A549 (cell line): ENCODE results near the gene LMBR1. TPM values are rescaled to one million over a fixed set of nuclear protein-coding genes. Genes with fewer than 3 reads are reported as not detected.

Experiments used
- ATAC-seq, 2 experiments: fragments of 200-7000 bp in 1 of 2; fragments of >200 bp in 1 of 2; cut with Nextera tagmentation in 1 of 2; cut with Tn5 transposase in 1 of 2; 3 replicates each; pipeline versions ENCODE4 v1.8.0 to v1.9.1; 2018 to 2020; ENCODE audit warnings: mild to moderate bottlenecking in 1 of 2, moderate library complexity in 1 of 2
- CTCF ChIA-PET: fragments of 300-600 bp; sonication (Branson Sonifier 250); formaldehyde crosslinking; extraction: SDS; loops from one replicate; lab custom pipeline; 2021; ENCODE audit warnings: antibody characterized with exemption, inconsistent platforms; lab: Yijun Ruan, JAX
- POLR2A ChIA-PET: fragments of 350-600 bp; formaldehyde crosslinking; extraction: SDS; loops from one replicate; lab custom pipeline; 2021; ENCODE audit warnings: antibody characterized with exemption, inconsistent platforms; lab: Yijun Ruan, JAX
- DNase-seq, 2 experiments: peaks; one replicate each; pipeline versions ENCODE4 v3.0.0 to v3.0.0-alpha.2; 2011 to 2016; ENCODE audit warnings: low read depth in 1 of 2, low spot score in 1 of 2
- FAIRE-seq: peaks from 2 replicates; lab custom pipeline; 2011; peaks lifted over from hg19 to GRCh38; lab: Jason Lieb, UNC
- H3K27ac ChIP-seq, 2 experiments: fragments of >200 bp; sonication (Bioruptor Twin); formaldehyde crosslinking; 3 replicates each; pipeline ENCODE4 v1.5.1; 2016 to 2017
- H3K4me1 ChIP-seq: fragments of >200 bp; sonication (Bioruptor Twin); formaldehyde crosslinking; 3 replicates; pipeline ENCODE4 v1.6.1; 2016
- H3K4me2 ChIP-seq: fragments of >200 bp; sonication (Bioruptor Twin); formaldehyde crosslinking; 3 replicates; pipeline ENCODE4 v1.6.1; 2016
- H3K4me3 ChIP-seq: fragments of >200 bp; sonication (Bioruptor Twin); formaldehyde crosslinking; 3 replicates; pipeline ENCODE4 v1.5.1; 2016
- H3K9me3 ChIP-seq: fragments of >200 bp; sonication (Bioruptor Twin); formaldehyde crosslinking; 3 replicates; pipeline ENCODE4 v1.6.1; 2016
- ATOH8 ChIP-seq: fragments of 250-450 bp; sonication (Bioruptor Pico); IDR thresholded peaks from 2 replicates; pipeline ENCODE4 v1.5.0; 2020; ENCODE audit warnings: low read depth, mild to moderate bottlenecking, moderate library complexity
- BHLHE40 ChIP-seq: IDR thresholded peaks from 2 replicates; pipeline ENCODE4 v1.6.1; 2012; ENCODE audit warnings: low read depth, low read length, inconsistent platforms
- CBX2 ChIP-seq: fragments of 200-600 bp; sonication (generic); IDR thresholded peaks from 2 replicates; pipeline ENCODE4 v1.6.1; 2016; ENCODE audit warnings: low read depth, mild to moderate bottlenecking, borderline replicate concordance
- CBX8 ChIP-seq: fragments of 200-600 bp; sonication (generic); IDR thresholded peaks from 2 replicates; pipeline ENCODE4 v1.6.1; 2016
- CEBPB ChIP-seq, 2 experiments: fragments of >200 bp in 1 of 2; sonication (Bioruptor Twin) in 1 of 2; formaldehyde crosslinking in 1 of 2; IDR thresholded peaks; 2 replicates each; pipeline ENCODE4 v1.6.1; 2012 to 2016
- CHD4 ChIP-seq: fragments of 200-600 bp; sonication (generic); IDR thresholded peaks from 2 replicates; pipeline ENCODE4 v1.6.1; 2016; ENCODE audit warnings: antibody characterized with exemption, mild to moderate bottlenecking, borderline replicate concordance
- EHF ChIP-seq: fragments of 250-450 bp; sonication (Bioruptor Pico); IDR thresholded peaks from 2 replicates; pipeline ENCODE4 v1.5.0; 2020; ENCODE audit warnings: mild to moderate bottlenecking
- EP300 ChIP-seq, 2 experiments: fragments of >200 bp; sonication (Bioruptor Twin); formaldehyde crosslinking; IDR thresholded peaks; 2 replicates in 1 of 2; 3 replicates in 1 of 2; pipeline ENCODE4 v1.6.1; 2016 to 2017
- ESRRA ChIP-seq: fragments of 150-350 bp; IDR thresholded peaks from 2 replicates; pipeline ENCODE4 v1.6.1; 2014; ENCODE audit warnings: mild to moderate bottlenecking, low read length, borderline replicate concordance
- FOSB ChIP-seq: fragments of 250-450 bp; sonication (Bioruptor Pico); IDR thresholded peaks from 2 replicates; pipeline ENCODE4 v1.5.0; 2020; ENCODE audit warnings: mild to moderate bottlenecking, moderate library complexity
- FOSL2 ChIP-seq, 2 experiments: fragments of 450-650 bp in 1 of 2; fragments of >200 bp in 1 of 2; sonication (Bioruptor Twin) in 1 of 2; formaldehyde crosslinking; IDR thresholded peaks; 2 replicates each; pipeline versions ENCODE4 v1.5.0 to v1.6.1; 2016 to 2020; ENCODE audit warnings: mild to moderate bottlenecking in 1 of 2, moderate library complexity in 1 of 2
- HES2 ChIP-seq: fragments of >200 bp; sonication (Bioruptor Twin); formaldehyde crosslinking; IDR thresholded peaks from 2 replicates; pipeline ENCODE4 v1.6.1; 2016
- HOXB13 ChIP-seq: fragments of 250-450 bp; sonication (Bioruptor Pico); IDR thresholded peaks from 2 replicates; pipeline ENCODE4 v1.5.0; 2020; ENCODE audit warnings: low read depth, mild to moderate bottlenecking, moderate library complexity
- HOXB5 ChIP-seq: fragments of 250-450 bp; sonication (Bioruptor Pico); IDR thresholded peaks from 2 replicates; pipeline ENCODE4 v1.5.0; 2020; ENCODE audit warnings: mild to moderate bottlenecking, moderate library complexity
- JUN ChIP-seq, 2 experiments: fragments of >200 bp; sonication (Bioruptor Twin); formaldehyde crosslinking; IDR thresholded peaks; 2 replicates in 1 of 2; 3 replicates in 1 of 2; pipeline ENCODE4 v1.6.1; 2016 to 2017
- MAX ChIP-seq: IDR thresholded peaks from 2 replicates; pipeline ENCODE4 v1.6.1; 2012
- MAZ ChIP-seq: fragments of 150-350 bp; IDR thresholded peaks from 2 replicates; pipeline ENCODE4 v1.6.1; 2014; ENCODE audit warnings: antibody characterized with exemption, low read depth, low read length, borderline replicate concordance
- MYC ChIP-seq: IDR thresholded peaks from 2 replicates; pipeline ENCODE4 v1.6.1; 2012; ENCODE audit warnings: mild to moderate bottlenecking, inconsistent platforms, low read length, improper control_type of control experiment, borderline replicate concordance
- NFE2L2 ChIP-seq: fragments of 150-350 bp; conservative IDR thresholded peaks from 2 replicates; pipeline ENCODE4 v1.6.1; 2014; ENCODE audit warnings: low read length
- NPAS2 ChIP-seq: fragments of 250-450 bp; sonication (Bioruptor Pico); IDR thresholded peaks from 2 replicates; pipeline ENCODE4 v1.8.0; 2022; ENCODE audit warnings: mild to moderate bottlenecking, moderate library complexity, borderline replicate concordance
- NR3C1 ChIP-seq: fragments of >200 bp; sonication (Bioruptor Twin); formaldehyde crosslinking; IDR thresholded peaks from 3 replicates; pipeline ENCODE4 v1.6.1; 2017
- PHF8 ChIP-seq: fragments of 200-600 bp; sonication (generic); IDR thresholded peaks from 2 replicates; pipeline ENCODE4 v1.6.1; 2016; ENCODE audit warnings: low read depth, mild to moderate bottlenecking, antibody characterized with exemption, moderate library complexity, borderline replicate concordance
- POLR2A ChIP-seq: IDR thresholded peaks from 2 replicates; pipeline ENCODE4 v1.6.1; 2012; ENCODE audit warnings: mild to moderate bottlenecking, low read length
- RARB ChIP-seq: fragments of 250-450 bp; sonication (Bioruptor Pico); IDR thresholded peaks from 2 replicates; pipeline ENCODE4 v1.8.0; 2021; ENCODE audit warnings: mild to moderate bottlenecking, moderate library complexity
- RCOR1 ChIP-seq: fragments of 150-350 bp; IDR thresholded peaks from 2 replicates; pipeline ENCODE4 v1.6.1; 2014; ENCODE audit warnings: antibody characterized with exemption, low read length, low read depth
- RFX5 ChIP-seq: fragments of 450-650 bp; IDR thresholded peaks from 2 replicates; pipeline ENCODE4 v1.7.1; 2014; ENCODE audit warnings: antibody characterized with exemption, mild to moderate bottlenecking, moderate library complexity
- TFCP2L1 ChIP-seq: fragments of 250-450 bp; sonication (Bioruptor Pico); IDR thresholded peaks from 2 replicates; pipeline ENCODE4 v1.5.0; 2021; ENCODE audit warnings: mild to moderate bottlenecking
- TP53 ChIP-seq: fragments of 250-450 bp; sonication (Bioruptor Pico); IDR thresholded peaks from 2 replicates; pipeline ENCODE4 v1.5.0; 2021; ENCODE audit warnings: mild to moderate bottlenecking, moderate library complexity
- WGBS: methylation state at CpG from one replicate; pipeline ENCODE4 v1.1.6; 2017; ENCODE audit errors: missing lambda C conversion rate; 5-methylcytosine and 5-hydroxymethylcytosine counted together
- polyA plus RNA-seq, 4 experiments: library from polyadenylated mRNA; depleted of rRNA in 3 of 4; stranded (reverse); fragments of >200 nt; fragmentation: RNase III in 1 of 4; extraction: RNeasy Plus Mini Kit Qiagen cat#74134 plus additional on column Dnase treatment in 1 of 4; gene quantifications; 2 replicates in 3 of 4; 3 replicates in 1 of 4; pipeline ENCODE4 v1.2.3, GENCODE V29; 2011 to 2017
- TF ChIP-seq, protein P1 (sequence below): fragments of >200 bp; sonication (Bioruptor Twin); formaldehyde crosslinking; IDR thresholded peaks from 3 replicates; pipeline ENCODE4 v1.5.1; 2016
- TF ChIP-seq, protein P2 (sequence below): IDR thresholded peaks from 2 replicates; pipeline ENCODE4 v1.6.1; 2012
- TF ChIP-seq, protein P3 (sequence below): fragments of 450-650 bp; IDR thresholded peaks from 2 replicates; pipeline ENCODE4 v1.6.1; 2014; ENCODE audit warnings: antibody characterized with exemption
- TF ChIP-seq, protein P4 (sequence below): fragments of 200-600 bp; sonication (generic); IDR thresholded peaks from 2 replicates; pipeline ENCODE4 v1.6.1; 2016; ENCODE audit warnings: antibody characterized with exemption, mild to moderate bottlenecking, moderate library complexity

Gene LMBR1
- polyA plus RNA-seq, 2 of the 4 experiments (the other 2 are of a cell fraction), result 33.2 to 42.3 TPM

DNA sequence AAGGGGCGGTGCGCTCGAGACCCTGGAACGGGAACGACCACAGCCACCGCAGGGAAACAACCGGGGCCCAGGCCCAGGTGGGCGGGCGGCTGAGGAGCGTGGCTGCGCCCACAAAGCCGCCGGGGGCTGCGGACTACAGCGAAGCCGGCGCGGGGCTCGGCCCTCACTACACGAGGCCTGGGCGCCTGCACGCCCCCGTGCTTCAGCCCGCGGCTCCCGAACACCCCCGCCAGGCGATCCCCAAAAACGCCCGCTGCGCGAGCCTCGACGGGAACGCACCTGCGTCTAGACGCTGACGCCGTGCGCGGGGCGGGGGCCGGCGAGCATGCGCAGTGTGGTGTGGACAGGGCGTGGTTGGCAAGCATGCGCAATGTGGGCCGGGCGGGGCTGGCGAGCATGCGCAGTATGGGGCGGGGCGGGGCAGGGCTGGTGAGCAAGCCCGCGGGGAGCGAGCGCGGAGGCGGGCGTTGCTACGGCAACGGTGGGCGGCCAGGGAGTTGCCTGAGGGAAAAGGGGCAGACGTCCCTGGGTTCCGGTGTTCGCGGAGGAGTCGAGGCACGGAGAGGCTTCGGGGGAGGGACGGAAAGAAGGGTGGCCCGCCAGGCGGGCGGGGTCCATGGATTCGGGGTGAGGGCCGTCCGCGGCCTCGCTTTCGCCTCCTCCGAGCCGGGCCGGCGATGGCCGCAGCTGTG is 252.6 kb downstream of the LMBR1 start, which contains the start of gene RNF32:
RNF32 (plus strand) TSS at position 518 of the 692 bp plus-strand sequence. CDS start 3,104 bp downstream, outside the sequence.
- Histone ChIP-seq H3K27ac (peak within 1 kb of the TSS; percentile 87 to 95), H3K4me3 (peak within 1 kb of the TSS; percentile 70), H3K9me3 (peaks cover 11% of the 10 kb centered on the region), H3K4me2 (peak within 1 kb of the TSS; percentile 98), H3K4me1 (peaks cover 6% of the 10 kb centered on the region; the same call in 2 of the 3 replicates)
- FAIRE-seq, result no peak
- POLR2A ChIA-PET, result interaction anchor here (0.9 kb wide), 1 partner anchor 67 kb away, joined by 3 read pairs; no protein-coding TSS in a partner anchor
- CTCF ChIA-PET, result interaction anchor here (0.8 to 1.0 kb wide), 2 partner anchors 10 to 843 kb away, joined by 3 to 4 read pairs; no protein-coding TSS in a partner anchor
- peak; percentile 89 to 93 for ATAC-seq
- peak; percentile 93 to 96 for DNase-seq
- WGBS, result 4% methylated on average over 5 of the region's 85 CpGs
- TF ChIP-seq ATOH8 (CRISPR knock-in tag) (no peak; the same call in 1 of the 2 replicates), TFCP2L1 (CRISPR knock-in tag) (peak; percentile 75), HOXB13 (CRISPR knock-in tag) (peak; percentile 76), EHF (no peak), TP53 (peak; percentile 70), CBX8 (no peak), PHF8 (peak; percentile 79), RCOR1 (no peak), MAX (peak; percentile 99), RFX5 (no peak), RARB (CRISPR knock-in tag) (no peak), NFE2L2 (no peak), POLR2A (peak; percentile 58), ESRRA (no peak), CBX2 (no peak), MAZ (no peak), JUN (IDR thresholded peaks at IDR 0.05) (peak in 1 of 2 experiments; percentile 88; a peak in 3 of 5 replicates), EP300 (IDR thresholded peaks at IDR 0.05) (no peak), HES2 (no peak), CEBPB (IDR thresholded peaks at IDR 0.05) (no peak), FOSB (CRISPR knock-in tag) (no peak), NPAS2 (CRISPR knock-in tag) (no peak), CHD4 (no peak), BHLHE40 (no peak), NR3C1 (no peak), MYC (no peak), FOSL2 (IDR thresholded peaks at IDR 0.05) (no peak), FOSL2 (CRISPR knock-in tag; IDR thresholded peaks at IDR 0.05) (peak; percentile 24; the same call in 1 of the 2 replicates), HOXB5 (CRISPR knock-in tag) (peak; percentile 89)
- TF ChIP-seq, protein P1, sequence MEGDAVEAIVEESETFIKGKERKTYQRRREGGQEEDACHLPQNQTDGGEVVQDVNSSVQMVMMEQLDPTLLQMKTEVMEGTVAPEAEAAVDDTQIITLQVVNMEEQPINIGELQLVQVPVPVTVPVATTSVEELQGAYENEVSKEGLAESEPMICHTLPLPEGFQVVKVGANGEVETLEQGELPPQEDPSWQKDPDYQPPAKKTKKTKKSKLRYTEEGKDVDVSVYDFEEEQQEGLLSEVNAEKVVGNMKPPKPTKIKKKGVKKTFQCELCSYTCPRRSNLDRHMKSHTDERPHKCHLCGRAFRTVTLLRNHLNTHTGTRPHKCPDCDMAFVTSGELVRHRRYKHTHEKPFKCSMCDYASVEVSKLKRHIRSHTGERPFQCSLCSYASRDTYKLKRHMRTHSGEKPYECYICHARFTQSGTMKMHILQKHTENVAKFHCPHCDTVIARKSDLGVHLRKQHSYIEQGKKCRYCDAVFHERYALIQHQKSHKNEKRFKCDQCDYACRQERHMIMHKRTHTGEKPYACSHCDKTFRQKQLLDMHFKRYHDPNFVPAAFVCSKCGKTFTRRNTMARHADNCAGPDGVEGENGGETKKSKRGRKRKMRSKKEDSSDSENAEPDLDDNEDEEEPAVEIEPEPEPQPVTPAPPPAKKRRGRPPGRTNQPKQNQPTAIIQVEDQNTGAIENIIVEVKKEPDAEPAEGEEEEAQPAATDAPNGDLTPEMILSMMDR, result no peak
- TF ChIP-seq, protein P2, sequence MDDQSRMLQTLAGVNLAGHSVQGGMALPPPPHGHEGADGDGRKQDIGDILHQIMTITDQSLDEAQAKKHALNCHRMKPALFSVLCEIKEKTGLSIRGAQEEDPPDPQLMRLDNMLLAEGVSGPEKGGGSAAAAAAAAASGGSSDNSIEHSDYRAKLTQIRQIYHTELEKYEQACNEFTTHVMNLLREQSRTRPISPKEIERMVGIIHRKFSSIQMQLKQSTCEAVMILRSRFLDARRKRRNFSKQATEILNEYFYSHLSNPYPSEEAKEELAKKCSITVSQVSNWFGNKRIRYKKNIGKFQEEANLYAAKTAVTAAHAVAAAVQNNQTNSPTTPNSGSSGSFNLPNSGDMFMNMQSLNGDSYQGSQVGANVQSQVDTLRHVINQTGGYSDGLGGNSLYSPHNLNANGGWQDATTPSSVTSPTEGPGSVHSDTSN, result no peak
- TF ChIP-seq, protein P3, sequence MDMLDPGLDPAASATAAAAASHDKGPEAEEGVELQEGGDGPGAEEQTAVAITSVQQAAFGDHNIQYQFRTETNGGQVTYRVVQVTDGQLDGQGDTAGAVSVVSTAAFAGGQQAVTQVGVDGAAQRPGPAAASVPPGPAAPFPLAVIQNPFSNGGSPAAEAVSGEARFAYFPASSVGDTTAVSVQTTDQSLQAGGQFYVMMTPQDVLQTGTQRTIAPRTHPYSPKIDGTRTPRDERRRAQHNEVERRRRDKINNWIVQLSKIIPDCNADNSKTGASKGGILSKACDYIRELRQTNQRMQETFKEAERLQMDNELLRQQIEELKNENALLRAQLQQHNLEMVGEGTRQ, result no peak
- TF ChIP-seq, protein P4, sequence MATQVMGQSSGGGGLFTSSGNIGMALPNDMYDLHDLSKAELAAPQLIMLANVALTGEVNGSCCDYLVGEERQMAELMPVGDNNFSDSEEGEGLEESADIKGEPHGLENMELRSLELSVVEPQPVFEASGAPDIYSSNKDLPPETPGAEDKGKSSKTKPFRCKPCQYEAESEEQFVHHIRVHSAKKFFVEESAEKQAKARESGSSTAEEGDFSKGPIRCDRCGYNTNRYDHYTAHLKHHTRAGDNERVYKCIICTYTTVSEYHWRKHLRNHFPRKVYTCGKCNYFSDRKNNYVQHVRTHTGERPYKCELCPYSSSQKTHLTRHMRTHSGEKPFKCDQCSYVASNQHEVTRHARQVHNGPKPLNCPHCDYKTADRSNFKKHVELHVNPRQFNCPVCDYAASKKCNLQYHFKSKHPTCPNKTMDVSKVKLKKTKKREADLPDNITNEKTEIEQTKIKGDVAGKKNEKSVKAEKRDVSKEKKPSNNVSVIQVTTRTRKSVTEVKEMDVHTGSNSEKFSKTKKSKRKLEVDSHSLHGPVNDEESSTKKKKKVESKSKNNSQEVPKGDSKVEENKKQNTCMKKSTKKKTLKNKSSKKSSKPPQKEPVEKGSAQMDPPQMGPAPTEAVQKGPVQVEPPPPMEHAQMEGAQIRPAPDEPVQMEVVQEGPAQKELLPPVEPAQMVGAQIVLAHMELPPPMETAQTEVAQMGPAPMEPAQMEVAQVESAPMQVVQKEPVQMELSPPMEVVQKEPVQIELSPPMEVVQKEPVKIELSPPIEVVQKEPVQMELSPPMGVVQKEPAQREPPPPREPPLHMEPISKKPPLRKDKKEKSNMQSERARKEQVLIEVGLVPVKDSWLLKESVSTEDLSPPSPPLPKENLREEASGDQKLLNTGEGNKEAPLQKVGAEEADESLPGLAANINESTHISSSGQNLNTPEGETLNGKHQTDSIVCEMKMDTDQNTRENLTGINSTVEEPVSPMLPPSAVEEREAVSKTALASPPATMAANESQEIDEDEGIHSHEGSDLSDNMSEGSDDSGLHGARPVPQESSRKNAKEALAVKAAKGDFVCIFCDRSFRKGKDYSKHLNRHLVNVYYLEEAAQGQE, result no peak
